Brain microvascular endothelial cell (primary cell): ENCODE data around the gene MTARC1.

Experiments
- DNase-seq: peaks from one replicate; pipeline ENCODE4 v3.0.0-alpha.2; 2020
- H3K27ac ChIP-seq: fragments of 250-450 bp; sonication (Bioruptor Pico); 2 replicates; pipeline ENCODE4 v1.5.1; 2020; ENCODE audit warnings: mild to moderate bottlenecking, moderate library complexity
- H3K27me3 ChIP-seq: fragments of 250-450 bp; sonication (Bioruptor Pico); replicated peaks from 2 replicates; pipeline ENCODE4 v1.5.1; 2020; ENCODE audit warnings: mild to moderate bottlenecking
- H3K36me3 ChIP-seq: fragments of 250-450 bp; sonication (Bioruptor Pico); replicated peaks from 2 replicates; pipeline ENCODE4 v1.5.1; 2020; ENCODE audit warnings: mild to moderate bottlenecking
- H3K4me3 ChIP-seq: 2 replicates; pipeline ENCODE4 v1.5.1; 2011; ENCODE audit warnings: low read depth, mild to moderate bottlenecking, control low read depth, low read length, moderate library complexity
- in situ Hi-C: cut with HindIII; loops from 2 replicates; pipeline ENCODE4 v1.10.0; 2017; ENCODE audit warnings: low sequenced_read_pairs, low pct_ligation_motif_present
- TF ChIP-seq, protein P1 (sequence below): IDR thresholded peaks from 2 replicates; pipeline ENCODE4 v1.5.1; 2011; ENCODE audit warnings: low read depth, mild to moderate bottlenecking, moderate library complexity, low read length, control low read depth, inconsistent platforms; ENCODE audit errors: missing control alignments

The MTARC1 gene

DNA sequence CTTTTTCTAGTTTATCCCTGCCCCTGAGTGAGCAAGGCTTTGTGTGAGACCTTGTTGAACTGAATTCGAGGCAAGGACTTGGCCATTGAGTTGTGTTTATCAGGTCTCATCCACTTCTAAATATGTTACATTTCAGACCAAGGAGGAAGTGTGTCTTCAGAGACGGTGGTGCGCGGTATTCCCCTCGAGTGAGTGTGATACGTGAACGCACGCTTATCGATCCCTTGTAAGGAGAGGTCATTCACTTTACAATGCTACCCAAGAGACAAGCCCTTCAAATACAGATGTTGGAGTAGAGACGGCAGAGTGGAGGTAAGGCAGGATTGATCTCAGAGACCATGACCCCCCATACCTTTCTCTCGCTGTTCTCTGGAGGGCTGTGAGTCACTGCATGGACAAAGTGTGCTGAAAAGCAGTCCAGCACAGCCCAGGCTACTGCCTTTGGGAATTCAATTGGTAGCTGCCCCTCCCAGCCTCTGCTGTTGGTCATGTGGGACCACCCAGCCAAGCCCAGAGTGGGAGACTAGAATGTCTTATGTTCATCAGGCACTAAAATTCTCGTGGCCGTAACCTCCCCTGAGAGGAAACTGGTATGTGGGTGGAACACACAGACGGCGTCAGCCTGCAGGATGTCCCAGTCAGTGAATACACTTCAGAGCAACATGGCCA lies 16.3 kb upstream of the MTARC1 start:
- Histone ChIP-seq H3K36me3 (no peaks in the 10 kb centered on the region), H3K4me3 (no peak overlapping the region), H3K27me3 (no peaks in the 10 kb centered on the region), H3K27ac (no peak overlapping the region)
- TF ChIP-seq, protein P1, sequence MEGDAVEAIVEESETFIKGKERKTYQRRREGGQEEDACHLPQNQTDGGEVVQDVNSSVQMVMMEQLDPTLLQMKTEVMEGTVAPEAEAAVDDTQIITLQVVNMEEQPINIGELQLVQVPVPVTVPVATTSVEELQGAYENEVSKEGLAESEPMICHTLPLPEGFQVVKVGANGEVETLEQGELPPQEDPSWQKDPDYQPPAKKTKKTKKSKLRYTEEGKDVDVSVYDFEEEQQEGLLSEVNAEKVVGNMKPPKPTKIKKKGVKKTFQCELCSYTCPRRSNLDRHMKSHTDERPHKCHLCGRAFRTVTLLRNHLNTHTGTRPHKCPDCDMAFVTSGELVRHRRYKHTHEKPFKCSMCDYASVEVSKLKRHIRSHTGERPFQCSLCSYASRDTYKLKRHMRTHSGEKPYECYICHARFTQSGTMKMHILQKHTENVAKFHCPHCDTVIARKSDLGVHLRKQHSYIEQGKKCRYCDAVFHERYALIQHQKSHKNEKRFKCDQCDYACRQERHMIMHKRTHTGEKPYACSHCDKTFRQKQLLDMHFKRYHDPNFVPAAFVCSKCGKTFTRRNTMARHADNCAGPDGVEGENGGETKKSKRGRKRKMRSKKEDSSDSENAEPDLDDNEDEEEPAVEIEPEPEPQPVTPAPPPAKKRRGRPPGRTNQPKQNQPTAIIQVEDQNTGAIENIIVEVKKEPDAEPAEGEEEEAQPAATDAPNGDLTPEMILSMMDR = no peak
- in situ Hi-C loops = no loop called here
- DNase-seq = no peak

DNA sequence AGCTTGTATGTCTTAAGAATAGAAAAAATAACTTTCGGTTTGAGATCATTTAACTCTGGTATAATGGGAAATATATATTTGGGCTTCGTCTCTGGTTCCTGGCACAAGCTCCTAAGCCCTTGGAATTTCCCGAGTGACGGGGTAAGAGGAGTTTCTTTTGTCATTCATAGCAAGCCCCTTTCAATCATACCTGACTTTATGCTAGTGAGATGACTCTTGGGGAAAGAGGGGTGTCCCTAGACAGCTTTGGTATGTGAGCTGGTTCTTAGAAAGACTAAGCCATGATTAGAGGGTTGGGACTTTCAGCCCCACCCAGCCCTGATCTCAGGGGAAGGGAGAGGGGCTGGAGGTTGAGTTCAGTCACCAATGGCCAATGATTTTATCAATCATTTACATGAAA lies 13.9 kb upstream of the MTARC1 start:
- in situ Hi-C loops = no loop called here
- no peak overlapping the region for H3K4me3 ChIP-seq
- H3K36me3 ChIP-seq = no peaks in the 10 kb centered on the region
- TF ChIP-seq, protein P1 = no peak
- H3K27me3 ChIP-seq = no peaks in the 10 kb centered on the region
- no peak for DNase-seq
- no peak overlapping the region for H3K27ac ChIP-seq

DNA sequence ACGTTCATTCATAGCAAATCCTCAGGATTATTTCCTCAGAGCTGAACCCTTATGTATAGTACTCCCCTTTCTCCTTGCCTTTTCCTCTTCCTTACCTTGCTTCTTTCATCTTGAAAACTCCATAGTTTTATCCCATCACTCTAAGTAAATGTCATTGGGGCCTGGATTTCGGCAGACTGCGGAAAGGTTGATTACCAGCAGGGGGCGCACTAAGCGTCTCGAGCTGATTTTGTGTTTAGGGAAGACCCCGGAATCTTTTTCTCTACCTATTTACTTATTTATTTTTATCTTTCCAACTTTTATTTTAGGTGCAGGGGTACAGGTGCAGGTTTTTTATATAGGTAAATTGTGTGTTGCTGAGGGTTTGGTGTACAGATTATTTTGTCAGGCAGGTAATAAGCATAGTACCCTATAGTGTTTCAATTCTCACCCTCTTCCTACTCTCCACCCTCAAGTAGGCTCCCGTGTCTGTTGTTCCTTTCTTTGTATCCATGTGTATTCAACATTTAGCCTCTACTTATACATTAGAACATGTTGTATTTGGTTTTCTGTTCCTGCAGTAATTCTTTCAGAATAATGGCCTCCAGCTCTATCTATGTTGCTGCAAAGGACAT lies 11.4 kb upstream of the MTARC1 start:
- Histone ChIP-seq H3K27ac (no peak overlapping the region), H3K27me3 (no peaks in the 10 kb centered on the region), H3K36me3 (no peaks in the 10 kb centered on the region), H3K4me3 (no peak overlapping the region)
- DNase-seq = peak; percentile 17
- in situ Hi-C loops = no loop called here
- TF ChIP-seq, protein P1 = peak; percentile 93

DNA sequence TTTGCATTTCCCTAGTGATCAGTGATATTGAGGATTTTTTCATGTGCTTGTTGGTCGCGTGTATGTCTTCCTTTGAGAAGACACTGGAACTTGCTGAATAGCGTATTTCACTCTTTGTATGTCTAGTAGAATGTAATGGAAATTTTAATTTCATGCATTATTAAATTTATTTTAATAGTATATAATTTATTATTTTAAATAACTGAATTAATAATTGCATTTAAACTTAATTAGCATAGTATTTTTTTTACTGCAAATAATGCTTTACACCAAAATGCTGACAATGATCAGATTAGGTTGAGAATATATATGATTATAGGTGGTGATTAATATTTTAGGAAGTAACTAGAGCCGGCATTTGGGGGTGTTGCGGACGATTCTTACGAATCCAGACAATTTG lies 10.5 kb upstream of the MTARC1 start:
- TF ChIP-seq, protein P1 = no peak
- H3K4me3 ChIP-seq = no peak overlapping the region
- H3K27ac ChIP-seq = no peak overlapping the region
- H3K27me3 ChIP-seq = no peaks in the 10 kb centered on the region
- in situ Hi-C loops = no loop called here
- DNase-seq = no peak
- H3K36me3 ChIP-seq = no peaks in the 10 kb centered on the region

DNA sequence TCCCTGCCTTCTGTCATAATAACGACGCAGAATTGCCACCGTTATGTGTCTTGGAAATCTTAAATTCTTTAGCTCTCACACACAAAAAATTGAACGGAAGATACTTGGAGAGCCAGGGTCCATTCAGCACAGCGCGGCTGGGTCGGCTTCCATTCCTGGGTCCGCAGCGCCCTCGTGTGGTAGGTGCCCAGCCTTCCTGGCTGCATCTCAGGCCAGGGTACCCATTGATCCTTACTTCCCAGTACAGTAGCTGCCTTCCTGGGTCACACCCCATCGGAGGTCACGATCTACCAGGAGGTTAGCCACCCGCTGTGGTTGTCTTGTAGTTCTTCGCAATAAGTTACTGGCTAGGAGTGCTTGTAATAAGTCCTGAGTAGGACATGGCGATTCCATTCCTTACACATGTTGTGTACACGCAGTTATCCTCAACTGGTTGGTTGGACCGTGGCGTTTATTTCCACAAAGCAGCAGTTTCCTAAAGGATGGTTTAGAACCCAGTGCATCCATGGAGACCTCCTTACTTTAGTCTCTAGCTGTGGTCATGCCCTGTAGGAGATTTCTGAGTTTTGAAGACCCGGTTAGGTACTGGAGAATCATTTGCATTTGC lies 9.9 kb upstream of the MTARC1 start:
- TF ChIP-seq, protein P1 = peak; percentile 96
- Histone ChIP-seq H3K36me3 (no peaks in the 10 kb centered on the region), H3K4me3 (no peak overlapping the region), H3K27ac (no peak overlapping the region), H3K27me3 (no peaks in the 10 kb centered on the region)
- DNase-seq = peak; percentile 63
- in situ Hi-C loops = no loop called here
